ENCODE measurements around the gene STAT1.
A peak's percentile ranks its signal among the peaks of the same experiment; 100 is the strongest.
"Not testable (repeated sequence)": the region's sequence is repeated elsewhere in the genome, so short reads cannot be mapped to it uniquely, and the experiment has no call there.

The STAT1 gene

DNA sequence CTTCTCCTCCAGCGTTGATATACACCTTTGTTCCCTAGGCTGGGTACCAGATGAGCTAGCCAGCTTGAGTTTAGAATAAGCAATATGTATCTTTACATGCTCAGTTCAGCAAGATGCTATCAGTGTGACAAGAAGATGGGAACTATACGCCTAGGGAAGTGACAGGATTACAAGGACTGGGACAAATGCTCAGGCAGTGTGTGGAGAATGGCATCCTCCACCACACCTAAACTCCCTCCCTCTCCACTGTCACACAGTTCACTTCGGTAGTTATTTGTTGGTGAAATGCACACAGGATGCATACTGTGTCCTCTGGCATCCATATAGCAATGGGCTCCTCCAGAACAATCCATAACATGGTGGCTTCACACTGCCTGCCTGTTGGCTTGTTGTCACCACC is 7.7 kb downstream of the STAT1 start:
- no peak overlapping the region for H3K27ac ChIP-seq (ENCODE audit: low read length)
- no peaks in the 10 kb centered on the region for H3K9me3 ChIP-seq (ENCODE audit: control insufficient read depth in 2 of 2, low read length in 2 of 2)
- no peak overlapping the region for H3K4me3 ChIP-seq (ENCODE audit: low read length in 2 of 2)
- no peaks in the 10 kb centered on the region for H3K27me3 ChIP-seq (ENCODE audit: control insufficient read depth in 1 of 2, insufficient read depth in 2 of 2, low read length in 2 of 2)
- no peak overlapping the region for H3K9ac ChIP-seq (ENCODE audit: low read length in 2 of 2)
- H3K36me3 ChIP-seq (ENCODE audit: control insufficient read depth in 2 of 2, insufficient read depth in 2 of 2, low read length in 2 of 2): peaks cover 43 to 59% of the 10 kb centered on the region in 2 donors
- peaks cover 5% of the 10 kb centered on the region for H3K4me1 ChIP-seq (ENCODE audit: control insufficient read depth, insufficient read depth, low read length)

DNA sequence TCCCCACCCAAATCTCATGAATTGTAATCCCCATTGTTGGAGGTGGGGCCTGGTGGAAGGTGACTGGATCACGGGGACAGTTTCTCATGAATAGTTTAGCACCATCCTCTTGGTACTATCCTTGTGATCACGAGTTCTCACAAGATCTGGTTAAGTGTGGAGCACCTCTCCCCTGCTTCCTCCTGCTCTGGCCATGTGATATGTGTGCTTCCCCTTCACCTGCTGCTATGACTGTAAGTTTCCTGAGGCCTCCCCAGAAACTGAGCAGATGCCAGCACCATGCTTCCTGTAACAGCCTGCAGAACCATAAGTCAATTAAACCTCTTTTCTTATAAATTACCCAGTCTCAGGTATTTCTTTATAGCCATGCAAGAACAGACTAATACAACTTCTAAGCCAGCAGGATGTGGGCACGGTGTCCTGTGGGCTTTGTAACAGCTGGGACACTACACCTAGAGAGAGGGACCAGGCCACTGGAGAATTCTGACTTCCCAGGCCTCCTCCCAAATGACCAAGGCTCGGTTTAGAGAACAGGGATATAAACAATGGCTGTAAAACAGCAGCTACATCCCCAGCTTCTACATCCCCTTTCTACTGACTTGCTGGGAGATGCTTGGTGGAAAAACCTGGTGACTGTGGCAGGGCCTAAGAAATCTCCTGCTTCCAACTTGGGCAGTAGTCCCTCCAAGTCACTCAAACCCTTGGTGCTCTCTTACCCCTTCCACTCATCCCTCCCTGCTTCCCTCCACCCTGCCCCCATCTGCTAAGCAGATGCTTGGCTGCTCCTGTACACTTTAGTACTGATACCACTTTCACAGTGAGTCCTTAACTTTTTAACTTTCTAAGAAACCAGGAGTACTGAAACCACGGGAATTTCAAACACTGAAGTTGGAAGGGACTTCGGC is 10.3 kb downstream of the STAT1 start:
- Histone ChIP-seq H3K27ac (ENCODE audit: low read length) (no peak overlapping the region), H3K9ac (ENCODE audit: low read length in 2 of 2) (no peak overlapping the region), H3K9me3 (ENCODE audit: control insufficient read depth in 2 of 2, low read length in 2 of 2) (no peaks in the 10 kb centered on the region), H3K4me3 (ENCODE audit: low read length in 2 of 2) (no peak overlapping the region), H3K27me3 (ENCODE audit: control insufficient read depth in 1 of 2, insufficient read depth in 2 of 2, low read length in 2 of 2) (no peaks in the 10 kb centered on the region), H3K36me3 (ENCODE audit: control insufficient read depth in 2 of 2, insufficient read depth in 2 of 2, low read length in 2 of 2) (peaks cover 52 to 56% of the 10 kb centered on the region in 2 donors), H3K4me1 (ENCODE audit: control insufficient read depth, insufficient read depth, low read length) (no peaks in the 10 kb centered on the region)

DNA sequence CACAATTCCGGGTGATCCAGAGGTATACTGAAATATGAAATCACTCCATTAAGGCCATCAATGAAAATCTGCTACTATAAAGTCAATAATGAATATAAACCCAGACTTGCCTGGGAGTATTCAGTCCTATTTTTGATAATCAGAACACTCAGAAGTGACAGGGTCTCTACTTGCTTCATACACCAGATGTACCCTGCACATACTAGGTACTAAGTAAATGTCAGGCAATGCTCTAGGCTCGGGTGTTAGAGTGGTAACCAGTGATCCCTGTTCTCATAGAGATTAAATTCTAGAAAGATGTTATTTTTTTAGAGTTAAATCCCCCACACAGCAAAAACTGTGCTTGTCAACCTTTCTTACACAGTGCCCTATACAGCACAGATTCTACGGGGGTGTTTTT is 12.3 kb downstream of the STAT1 start:
- no peaks in the 10 kb centered on the region for H3K27me3 ChIP-seq (ENCODE audit: control insufficient read depth in 1 of 2, insufficient read depth in 2 of 2, low read length in 2 of 2)
- H3K27ac ChIP-seq (ENCODE audit: low read length): no peak overlapping the region
- no peak overlapping the region for H3K9ac ChIP-seq (ENCODE audit: low read length in 2 of 2)
- H3K9me3 ChIP-seq (ENCODE audit: control insufficient read depth in 2 of 2, low read length in 2 of 2): no peaks in the 10 kb centered on the region
- peaks cover 43 to 52% of the 10 kb centered on the region in 2 donors for H3K36me3 ChIP-seq (ENCODE audit: control insufficient read depth in 2 of 2, insufficient read depth in 2 of 2, low read length in 2 of 2)
- no peak overlapping the region for H3K4me3 ChIP-seq (ENCODE audit: low read length in 2 of 2)
- H3K4me1 ChIP-seq (ENCODE audit: control insufficient read depth, insufficient read depth, low read length): peaks cover 7% of the 10 kb centered on the region

DNA sequence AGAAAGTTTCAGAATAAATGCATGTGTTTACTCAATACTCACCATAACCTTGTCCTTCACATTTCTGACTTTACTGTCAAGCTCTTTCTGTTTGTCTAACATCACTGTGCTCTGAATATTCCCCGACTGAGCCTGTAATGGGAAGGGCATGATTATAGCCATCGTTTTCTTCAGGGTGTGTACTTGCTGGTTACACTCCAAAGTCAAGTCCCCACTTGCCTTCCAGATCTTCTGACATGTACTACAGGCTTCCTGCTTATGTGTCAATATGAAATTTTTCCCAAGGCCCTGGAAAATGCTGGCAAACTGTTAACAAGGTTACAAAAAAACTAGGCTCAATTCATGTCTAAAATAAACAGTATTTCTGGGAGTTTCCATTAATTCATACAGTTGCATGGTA is 12.9 kb downstream of the STAT1 start:
- no peaks in the 10 kb centered on the region for H3K27me3 ChIP-seq (ENCODE audit: control insufficient read depth in 1 of 2, insufficient read depth in 2 of 2, low read length in 2 of 2)
- H3K9ac ChIP-seq (ENCODE audit: low read length in 2 of 2): no peak overlapping the region
- no peak overlapping the region for H3K27ac ChIP-seq (ENCODE audit: low read length)
- peaks cover 39 to 49% of the 10 kb centered on the region in 2 donors for H3K36me3 ChIP-seq (ENCODE audit: control insufficient read depth in 2 of 2, insufficient read depth in 2 of 2, low read length in 2 of 2)
- H3K4me3 ChIP-seq (ENCODE audit: low read length in 2 of 2): no peak overlapping the region
- peaks cover 7% of the 10 kb centered on the region for H3K4me1 ChIP-seq (ENCODE audit: control insufficient read depth, insufficient read depth, low read length)
- no peaks in the 10 kb centered on the region for H3K9me3 ChIP-seq (ENCODE audit: control insufficient read depth in 2 of 2, low read length in 2 of 2)

DNA sequence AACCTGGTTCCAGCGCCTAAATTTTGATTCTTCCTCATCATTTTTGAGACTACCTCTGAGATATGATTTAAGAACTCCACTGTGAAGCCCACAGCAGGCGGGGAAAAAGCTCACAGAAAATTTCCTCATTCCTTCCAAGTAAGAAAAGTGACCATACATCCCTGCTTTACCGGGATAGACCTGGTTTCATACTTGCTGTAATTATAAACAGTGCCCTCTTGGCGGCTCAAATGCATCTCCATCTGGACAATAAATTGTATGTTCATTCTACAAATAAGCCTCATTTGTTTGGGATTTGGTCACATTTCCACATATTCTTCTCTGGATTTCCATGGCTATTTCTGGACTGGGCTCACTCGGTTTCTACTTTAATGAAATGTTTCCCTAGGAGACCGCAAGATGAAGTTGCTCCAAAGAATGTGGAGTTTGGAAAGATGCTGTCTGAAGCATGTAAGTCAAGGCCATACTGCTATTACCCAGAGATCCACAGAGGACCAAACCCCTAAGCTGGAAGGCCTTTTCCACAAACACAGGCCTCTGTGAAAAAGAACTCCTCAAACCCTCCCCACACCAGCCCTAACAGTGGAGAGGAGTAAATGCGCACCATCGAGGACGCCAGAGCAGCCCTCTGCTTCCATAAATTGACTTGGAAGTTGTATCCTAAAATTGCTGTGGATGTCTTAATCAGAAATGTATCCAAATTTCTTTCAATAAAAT is 13.9 kb downstream of the STAT1 start:
- no peak overlapping the region for H3K27ac ChIP-seq (ENCODE audit: low read length)
- H3K4me3 ChIP-seq (ENCODE audit: low read length in 2 of 2): no peak overlapping the region
- H3K9me3 ChIP-seq (ENCODE audit: control insufficient read depth in 2 of 2, low read length in 2 of 2): no peaks in the 10 kb centered on the region
- peaks cover 40 to 47% of the 10 kb centered on the region in 2 donors for H3K36me3 ChIP-seq (ENCODE audit: control insufficient read depth in 2 of 2, insufficient read depth in 2 of 2, low read length in 2 of 2)
- no peak overlapping the region for H3K9ac ChIP-seq (ENCODE audit: low read length in 2 of 2)
- no peaks in the 10 kb centered on the region for H3K27me3 ChIP-seq (ENCODE audit: control insufficient read depth in 1 of 2, insufficient read depth in 2 of 2, low read length in 2 of 2)
- peaks cover 7% of the 10 kb centered on the region for H3K4me1 ChIP-seq (ENCODE audit: control insufficient read depth, insufficient read depth, low read length)

DNA sequence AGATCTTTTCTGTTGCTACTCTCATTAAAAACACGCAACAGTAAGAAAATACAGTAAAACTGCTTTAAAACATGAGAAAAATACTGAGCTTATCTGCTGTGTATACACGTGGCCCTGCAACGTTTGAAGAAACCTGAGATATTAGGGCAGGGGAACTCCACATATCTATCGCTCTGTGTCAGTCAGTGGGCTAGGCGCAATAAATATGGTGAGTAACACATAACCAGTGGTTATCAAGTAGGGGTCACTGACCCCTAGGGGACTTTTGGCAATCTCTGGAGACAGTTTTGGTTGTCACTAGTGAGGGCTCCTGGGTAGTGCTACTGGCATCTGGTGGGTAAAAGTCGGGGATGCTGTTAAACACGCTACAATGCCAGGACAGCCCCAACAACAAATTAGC is 14.9 kb downstream of the STAT1 start:
- Histone ChIP-seq H3K27ac (ENCODE audit: low read length) (no peak overlapping the region), H3K27me3 (ENCODE audit: control insufficient read depth in 1 of 2, insufficient read depth in 2 of 2, low read length in 2 of 2) (no peaks in the 10 kb centered on the region), H3K4me1 (ENCODE audit: control insufficient read depth, insufficient read depth, low read length) (peaks cover 7% of the 10 kb centered on the region), H3K9ac (ENCODE audit: low read length in 2 of 2) (no peak overlapping the region), H3K9me3 (ENCODE audit: control insufficient read depth in 2 of 2, low read length in 2 of 2) (no peaks in the 10 kb centered on the region), H3K36me3 (ENCODE audit: control insufficient read depth in 2 of 2, insufficient read depth in 2 of 2, low read length in 2 of 2) (peaks cover 38 to 49% of the 10 kb centered on the region in 2 donors), H3K4me3 (ENCODE audit: low read length in 2 of 2) (no peak overlapping the region)

DNA sequence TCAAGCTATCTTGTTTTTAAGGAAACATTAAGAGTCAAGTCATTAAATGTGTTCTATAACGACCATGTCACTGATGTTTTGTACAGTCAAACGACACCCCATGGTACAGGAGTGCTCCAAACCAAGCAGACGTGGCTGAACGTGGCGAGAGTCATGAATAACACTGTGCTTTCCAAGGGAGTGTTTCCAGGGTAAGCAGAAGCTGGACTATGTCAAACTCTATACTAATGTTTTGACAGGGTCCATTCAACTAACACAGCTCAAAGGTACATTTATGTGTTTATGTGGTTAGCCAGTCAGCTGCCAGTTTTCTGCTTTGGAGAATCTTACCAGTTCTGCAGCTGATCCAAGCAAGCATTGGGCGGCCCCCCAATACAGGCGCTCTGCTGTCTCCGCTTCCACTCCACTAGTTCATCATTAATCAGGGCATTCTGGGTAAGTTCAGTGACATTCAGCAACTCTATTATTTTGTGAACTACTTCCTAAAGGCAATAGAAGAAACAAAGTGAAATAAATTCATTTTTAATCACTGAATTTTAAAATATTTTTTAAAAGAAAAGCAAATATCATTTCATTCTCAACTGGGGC is 16.4 kb downstream of the STAT1 start:
- Histone ChIP-seq H3K9me3 (ENCODE audit: control insufficient read depth in 2 of 2, low read length in 2 of 2) (no peaks in the 10 kb centered on the region), H3K9ac (ENCODE audit: low read length in 2 of 2) (no peak overlapping the region), H3K27me3 (ENCODE audit: control insufficient read depth in 1 of 2, insufficient read depth in 2 of 2, low read length in 2 of 2) (no peaks in the 10 kb centered on the region), H3K36me3 (ENCODE audit: control insufficient read depth in 2 of 2, insufficient read depth in 2 of 2, low read length in 2 of 2) (peaks cover 40 to 51% of the 10 kb centered on the region in 2 donors), H3K27ac (ENCODE audit: low read length) (peak overlapping the region; percentile 60), H3K4me1 (ENCODE audit: control insufficient read depth, insufficient read depth, low read length) (peaks cover 7% of the 10 kb centered on the region), H3K4me3 (ENCODE audit: low read length in 2 of 2) (no peak overlapping the region)

DNA sequence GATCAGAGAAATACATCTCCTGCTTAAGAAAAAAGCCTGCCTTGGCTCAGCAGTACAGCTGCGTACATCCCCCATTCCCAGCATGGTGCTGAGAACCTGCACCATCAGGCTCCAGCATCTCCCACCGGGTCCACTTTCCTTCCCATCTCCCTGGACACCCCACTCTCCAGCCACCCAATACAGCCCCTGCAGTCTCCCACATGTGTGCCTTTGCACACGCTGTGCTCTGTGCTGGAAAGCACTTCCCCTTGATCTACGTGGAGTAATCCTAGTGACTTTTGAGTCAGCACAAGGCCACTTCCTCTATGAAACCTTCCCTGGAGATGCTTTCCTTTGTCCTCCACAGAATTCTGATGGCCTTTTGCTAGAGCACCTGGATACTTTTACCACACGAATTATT is 17.0 kb downstream of the STAT1 start:
- Histone ChIP-seq H3K36me3 (ENCODE audit: control insufficient read depth in 2 of 2, insufficient read depth in 2 of 2, low read length in 2 of 2) (peaks cover 40 to 54% of the 10 kb centered on the region in 2 donors), H3K4me1 (ENCODE audit: control insufficient read depth, insufficient read depth, low read length) (peaks cover 7% of the 10 kb centered on the region), H3K27ac (ENCODE audit: low read length) (peak overlapping the region; percentile 60), H3K9ac (ENCODE audit: low read length in 2 of 2) (no peak overlapping the region), H3K9me3 (ENCODE audit: control insufficient read depth in 2 of 2, low read length in 2 of 2) (no peaks in the 10 kb centered on the region), H3K4me3 (ENCODE audit: low read length in 2 of 2) (no peak overlapping the region), H3K27me3 (ENCODE audit: control insufficient read depth in 1 of 2, insufficient read depth in 2 of 2, low read length in 2 of 2) (no peaks in the 10 kb centered on the region)

DNA sequence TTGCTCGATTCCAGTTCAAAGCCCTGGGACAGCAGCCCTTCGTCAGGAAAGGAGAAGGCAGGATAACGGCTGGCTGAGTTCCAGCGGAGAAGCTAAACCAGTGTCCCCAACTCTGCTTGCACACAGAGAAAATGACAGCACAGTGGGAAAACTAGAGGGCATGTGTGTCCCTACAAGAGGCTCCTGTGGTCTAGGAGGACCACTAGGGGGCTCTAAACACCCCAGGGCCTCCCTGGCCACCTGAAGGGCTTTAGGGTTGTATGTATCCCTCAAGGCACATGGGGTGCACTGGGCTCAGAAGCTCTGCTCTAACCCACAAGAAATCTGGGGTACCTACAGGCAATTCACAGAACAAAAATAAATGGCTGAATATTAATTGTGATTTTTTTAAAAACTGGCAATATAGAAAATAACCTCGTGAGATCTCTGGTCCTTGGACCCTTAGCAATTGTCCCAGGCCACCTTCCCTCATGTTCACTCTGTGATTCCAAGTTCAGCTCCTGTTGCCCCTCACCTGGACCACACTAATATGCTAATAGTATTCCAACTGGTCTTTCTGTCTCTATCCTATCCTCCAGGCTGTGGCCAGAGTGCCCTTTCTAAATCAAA is 17.5 kb downstream of the STAT1 start:
- no peak overlapping the region for H3K4me3 ChIP-seq (ENCODE audit: low read length in 2 of 2)
- no peaks in the 10 kb centered on the region for H3K9me3 ChIP-seq (ENCODE audit: control insufficient read depth in 2 of 2, low read length in 2 of 2)
- H3K36me3 ChIP-seq (ENCODE audit: control insufficient read depth in 2 of 2, insufficient read depth in 2 of 2, low read length in 2 of 2): peaks cover 40 to 56% of the 10 kb centered on the region in 2 donors
- peak overlapping the region; percentile 60 for H3K27ac ChIP-seq (ENCODE audit: low read length)
- H3K27me3 ChIP-seq (ENCODE audit: control insufficient read depth in 1 of 2, insufficient read depth in 2 of 2, low read length in 2 of 2): no peaks in the 10 kb centered on the region
- peaks cover 7% of the 10 kb centered on the region for H3K4me1 ChIP-seq (ENCODE audit: control insufficient read depth, insufficient read depth, low read length)
- H3K9ac ChIP-seq (ENCODE audit: low read length in 2 of 2): no peak overlapping the region

DNA sequence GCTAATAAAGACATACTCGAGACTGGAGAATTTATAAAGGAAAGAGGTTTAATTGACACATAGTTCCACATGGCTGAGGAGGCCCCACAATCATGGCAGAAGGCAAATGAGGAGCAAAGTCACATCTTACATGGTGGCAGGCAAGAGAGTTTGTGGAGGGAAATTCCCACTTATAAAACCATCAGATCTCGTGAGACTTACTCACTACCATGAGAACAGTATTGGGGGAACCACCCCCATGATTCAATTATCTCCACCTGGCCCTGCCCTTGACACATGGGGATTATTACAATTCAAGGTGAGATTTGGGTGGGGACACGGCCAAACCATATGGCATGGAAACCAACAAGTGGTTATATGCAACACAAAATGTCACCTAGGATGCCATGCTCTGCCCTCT is 18.7 kb downstream of the STAT1 start:
- not testable (repeated sequence) for H3K9me3 ChIP-seq (ENCODE audit: control insufficient read depth in 2 of 2, low read length in 2 of 2); H3K4me3 ChIP-seq (ENCODE audit: low read length in 2 of 2); H3K27me3 ChIP-seq (ENCODE audit: control insufficient read depth in 1 of 2, insufficient read depth in 2 of 2, low read length in 2 of 2); H3K27ac ChIP-seq (ENCODE audit: low read length); H3K4me1 ChIP-seq (ENCODE audit: control insufficient read depth, insufficient read depth, low read length); H3K9ac ChIP-seq (ENCODE audit: low read length in 2 of 2)
- peaks cover 46 to 52% of the 10 kb centered on the region in 2 donors for H3K36me3 ChIP-seq (ENCODE audit: control insufficient read depth in 2 of 2, insufficient read depth in 2 of 2, low read length in 2 of 2)

Data from stomach smooth muscle (tissue), 2 donors.